Tibial artery (tissue), 4 donors: ENCODE results near the gene KCNE5.
"Not testable (repeated sequence)": the region's sequence is repeated elsewhere in the genome, so short reads cannot be mapped to it uniquely, and the experiment has no call there.

Experiments used
- DNase-seq, 2 donors: peaks; one replicate each; pipeline ENCODE4 v3.0.0-alpha.2; 2019
- H3K27ac ChIP-seq, 2 donors: fragments of 200-600 bp; sonication (generic) in 1 of 2; 1 replicate in 1 of 2; 2 replicates in 1 of 2; pipeline ENCODE4 v1.5.1; 2018 to 2019; ENCODE audit warnings: mild to moderate bottlenecking in 1 of 2
- H3K27me3 ChIP-seq, 2 donors: fragments of 200-600 bp; sonication (generic) in 1 of 2; one replicate each; pipeline versions ENCODE4 v1.5.1 to v1.6.0; 2016 to 2019
- H3K36me3 ChIP-seq, 3 donors: fragments of 200-600 bp; sonication (generic) in 2 of 3; one replicate each; pipeline ENCODE4 v1.5.1; 2016 to 2019; ENCODE audit warnings: mild to moderate bottlenecking in 2 of 3
- H3K4me1 ChIP-seq, 4 donors: fragments of 200-600 bp; sonication (generic) in 2 of 4; 1 replicate in 3 of 4; 2 replicates in 1 of 4; pipeline ENCODE4 v1.5.1; 2016 to 2019
- H3K4me3 ChIP-seq, 2 donors: fragments of 200-600 bp; sonication (generic) in 1 of 2; 1 replicate in 1 of 2; 2 replicates in 1 of 2; pipeline ENCODE4 v1.5.1; 2018 to 2019; ENCODE audit warnings: mild to moderate bottlenecking in 2 of 2
- H3K9me3 ChIP-seq, 3 donors: fragments of 200-600 bp; sonication (generic) in 1 of 3; one replicate each; pipeline ENCODE4 v1.5.1; 2016 to 2019
- CTCF ChIP-seq, 2 experiments: fragments of 200-600 bp in 1 of 2; fragments of 450-650 bp in 1 of 2; IDR thresholded peaks; one replicate each; pipeline ENCODE4 v1.5.1; 2017 to 2019; ENCODE audit warnings: antibody characterized with exemption in 2 of 2, mild to moderate bottlenecking in 1 of 2, moderate library complexity in 1 of 2
- intact Hi-C: fragments of 100-400 bp; cut with DNase I; formaldehyde crosslinking; loops from one replicate; pipeline ENCODE4 v1.15.0; 2023; ENCODE audit warnings: low total_unique reads

Gene KCNE5

GRCh38 chrX:109585488-109585887, 39.5 kb downstream of the KCNE5 start:
- H3K4me3 ChIP-seq = no peak overlapping the region
- TF ChIP-seq CTCF (IDR thresholded peaks at IDR 0.05) = no peak
- no peaks in the 10 kb centered on the region for H3K36me3 ChIP-seq
- H3K9me3 ChIP-seq = no peaks in the 10 kb centered on the region
- H3K27ac ChIP-seq = no peak overlapping the region
- intact Hi-C loops = no loop called here
- no peak for DNase-seq
- no peaks in the 10 kb centered on the region for H3K27me3 ChIP-seq
- no peaks in the 10 kb centered on the region for H3K4me1 ChIP-seq

GRCh38 chrX:109578916-109579315, 46.1 kb downstream of the KCNE5 start:
- no peaks in the 10 kb centered on the region for H3K9me3 ChIP-seq
- no peak overlapping the region for H3K4me3 ChIP-seq
- no peaks in the 10 kb centered on the region for H3K27me3 ChIP-seq
- no peak for TF ChIP-seq CTCF (IDR thresholded peaks at IDR 0.05)
- intact Hi-C loops = no loop called here
- no peaks in the 10 kb centered on the region for H3K4me1 ChIP-seq
- H3K36me3 ChIP-seq = no peaks in the 10 kb centered on the region
- no peak for DNase-seq
- no peak overlapping the region for H3K27ac ChIP-seq

- TF ChIP-seq CTCF (IDR thresholded peaks at IDR 0.05) = no peak
- intact Hi-C loops = no loop called here
- DNase-seq = no peak
Observed at GRCh38 chrX:109577055-109577454, 47.9 kb downstream of the KCNE5 start.

DNA sequence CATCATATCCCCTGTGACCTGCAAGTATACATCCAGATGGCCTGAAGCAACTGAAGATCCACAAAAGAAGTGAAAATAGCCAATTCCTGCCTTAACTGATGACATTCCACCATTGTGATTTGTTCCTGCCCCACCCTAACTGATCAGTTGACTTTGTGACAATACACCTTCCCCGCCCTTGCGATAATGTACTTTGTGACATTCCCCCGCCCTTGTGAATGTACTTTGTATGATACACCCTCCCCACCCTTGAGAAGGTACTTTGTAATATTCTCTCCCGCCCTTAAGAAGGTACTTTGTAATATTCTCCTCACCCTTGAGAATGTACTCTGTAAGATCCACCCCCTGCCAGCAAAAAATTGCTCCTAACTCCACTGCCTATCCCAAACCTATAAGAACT, 48.9 kb downstream of the KCNE5 start:
- H3K27ac ChIP-seq, DNase-seq, H3K9me3 ChIP-seq, H3K27me3 ChIP-seq, intact Hi-C loops, H3K4me1 ChIP-seq, H3K4me3 ChIP-seq, H3K36me3 ChIP-seq: not testable (repeated sequence)

More at GRCh38 chrX:109577055-109577454, 47.9 kb downstream of the KCNE5 start:
- H3K9me3 ChIP-seq = no peaks in the 10 kb centered on the region
- H3K4me3 ChIP-seq = no peak overlapping the region
- H3K4me1 ChIP-seq = no peaks in the 10 kb centered on the region
- no peaks in the 10 kb centered on the region for H3K36me3 ChIP-seq
- no peaks in the 10 kb centered on the region for H3K27me3 ChIP-seq
- no peak overlapping the region for H3K27ac ChIP-seq
